Midbrain (tissue), 1 donor: ENCODE data around the gene ERBB4.
A peak's percentile ranks its signal among the peaks of the same experiment; 100 is the strongest.
"Not testable (repeated sequence)": the region's sequence is repeated elsewhere in the genome, so short reads cannot be mapped to it uniquely, and the experiment has no call there.

Experiments
- DNase-seq: peaks from one replicate; lab custom pipeline; 2025; lab: John Stamatoyannopoulos, UW

ERBB4 gene

GRCh38 chr2:212145121-212145520, 393.5 kb downstream of the ERBB4 start:
- DNase-seq = no peak

DNA sequence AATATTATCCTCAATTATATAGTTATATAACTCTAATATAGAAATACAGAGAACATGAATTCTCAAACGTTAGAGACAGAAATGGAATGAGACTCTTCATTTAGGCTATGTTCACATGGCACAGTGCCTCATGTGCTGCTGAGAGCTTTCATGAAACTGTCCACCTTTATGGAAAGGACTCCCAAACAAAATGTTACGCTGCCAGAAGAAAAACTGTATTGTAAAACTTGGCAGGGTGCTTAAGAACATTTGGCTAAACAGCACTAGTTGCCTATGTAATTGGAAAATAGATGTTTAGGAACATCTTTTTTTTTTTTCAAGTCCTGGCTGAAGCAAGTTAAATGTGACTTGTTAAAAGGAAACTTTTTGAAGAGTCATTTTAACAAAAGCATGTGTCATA, 396.0 kb downstream of the ERBB4 start:
- no peak for DNase-seq

GRCh38 chr2:212141499-212141898, 397.1 kb downstream of the ERBB4 start:
- no peak for DNase-seq

GRCh38 chr2:212136216-212136795, 402.3 kb downstream of the ERBB4 start:
- DNase-seq = no peak

- DNase-seq = no peak
Observed at GRCh38 chr2:212135739-212136138, 402.9 kb downstream of the ERBB4 start.

GRCh38 chr2:212133337-212133736, 405.3 kb downstream of the ERBB4 start:
- DNase-seq = no peak

DNA sequence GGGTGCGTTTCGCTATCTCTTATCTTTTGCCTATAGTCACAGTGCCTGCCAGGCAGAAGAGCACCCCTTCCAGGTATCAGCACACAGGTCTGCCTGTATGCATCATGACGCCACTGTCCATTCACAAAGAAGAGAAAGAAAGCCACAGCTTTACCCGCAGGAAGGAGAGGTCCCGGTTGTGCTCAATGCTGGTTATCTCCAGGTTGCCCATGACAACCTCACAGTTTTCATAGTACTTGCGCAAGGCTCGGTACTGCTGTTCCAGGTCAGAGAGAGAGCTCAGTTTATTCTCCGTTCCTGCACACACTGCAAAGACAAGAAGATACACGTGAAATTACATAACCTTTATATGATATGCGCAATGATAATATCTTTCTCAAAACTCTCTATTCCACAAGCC, 414.0 kb downstream of the ERBB4 start:
- DNase-seq = no peak

- no peak for DNase-seq
Observed at GRCh38 chr2:212119591-212119990, 419.0 kb downstream of the ERBB4 start.

GRCh38 chr2:212117926-212118325, 420.7 kb downstream of the ERBB4 start:
- peak; percentile 24 for DNase-seq

GRCh38 chr2:212114489-212114888, 424.1 kb downstream of the ERBB4 start:
- no peak for DNase-seq

- DNase-seq = no peak
Observed at GRCh38 chr2:212112401-212112800, 426.2 kb downstream of the ERBB4 start.

DNA sequence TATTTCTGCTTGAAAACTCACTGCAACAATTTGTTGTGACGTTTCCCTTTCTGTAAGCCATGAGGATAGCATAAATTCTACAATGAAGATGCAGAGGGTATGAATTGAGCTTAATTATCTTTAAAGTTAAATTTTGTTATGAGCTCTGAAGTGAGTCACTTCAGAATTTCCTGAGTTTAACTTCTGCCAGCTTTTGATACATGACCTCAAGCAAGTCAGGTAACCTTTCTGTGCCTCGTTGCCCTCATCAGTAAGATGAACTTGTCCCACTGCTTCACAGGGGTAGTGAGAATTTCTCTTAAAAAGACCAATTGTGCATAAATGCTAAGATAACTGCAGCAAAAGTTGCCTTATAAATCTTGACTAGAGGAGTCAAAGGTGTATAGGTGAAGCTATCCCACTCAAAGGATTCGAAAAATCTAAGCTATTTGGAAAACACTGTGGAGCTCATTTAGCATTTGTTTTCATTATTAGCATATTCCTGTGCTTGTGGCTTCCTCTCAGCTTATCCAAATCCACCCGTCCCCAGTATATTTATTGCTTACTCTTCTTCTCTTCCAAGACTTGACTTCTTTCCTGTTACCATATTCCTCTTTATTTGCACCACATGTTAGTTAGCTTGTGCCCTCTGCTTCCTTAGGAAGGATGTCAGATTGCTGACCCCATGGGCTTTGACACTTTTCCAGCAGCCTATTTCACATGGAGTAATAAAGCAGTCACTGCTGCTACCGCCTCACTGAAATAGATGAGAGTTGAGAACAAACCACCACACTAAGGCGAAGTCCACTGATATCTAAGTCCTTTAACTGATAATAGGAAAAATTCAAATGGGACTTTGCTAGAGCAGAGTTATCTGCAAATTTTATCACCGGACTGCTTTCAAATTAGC, 428.6 kb downstream of the ERBB4 start:
- DNase-seq = no peak

DNA sequence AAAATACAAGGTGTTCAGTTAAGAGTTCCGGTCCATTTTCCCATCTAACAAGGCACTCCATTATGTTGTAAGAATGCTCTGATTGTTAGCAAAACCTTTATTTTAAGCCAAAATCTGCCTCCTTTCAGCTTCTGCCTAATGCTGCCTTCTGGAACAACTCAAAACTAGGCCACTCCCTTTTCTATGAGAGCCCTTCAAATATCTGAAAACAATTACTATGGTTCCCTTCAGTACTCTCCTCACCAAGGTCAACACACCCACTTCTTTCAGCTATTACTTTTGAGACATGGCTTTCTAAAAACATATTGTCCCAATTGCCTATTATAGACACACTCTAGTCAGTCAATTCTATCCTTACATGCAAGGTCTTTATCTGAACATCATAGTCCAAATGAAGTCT, 429.4 kb downstream of the ERBB4 start:
- peak; percentile 10 for DNase-seq

GRCh38 chr2:212107989-212108388, 430.6 kb downstream of the ERBB4 start:
- no peak for DNase-seq

DNA sequence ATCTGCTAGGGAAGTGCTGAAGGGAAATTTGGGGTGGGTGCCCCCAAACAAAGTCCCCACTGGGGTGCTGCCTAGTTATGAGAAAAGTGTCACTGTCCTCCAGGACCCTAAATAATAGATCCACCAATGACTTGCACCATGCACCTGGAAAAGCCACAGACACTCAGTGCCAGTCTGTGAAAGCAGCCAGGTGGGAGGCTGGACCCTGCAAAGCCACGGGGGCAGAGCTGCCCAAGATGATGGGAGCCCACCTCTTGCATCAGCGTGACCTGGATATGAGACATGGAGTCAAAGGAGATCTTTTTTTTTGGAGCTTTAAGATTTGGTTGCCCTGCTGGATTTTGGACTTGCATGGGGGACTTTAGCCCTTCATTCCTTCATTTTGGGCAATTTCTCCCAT, 431.6 kb downstream of the ERBB4 start:
- DNase-seq = no peak

GRCh38 chr2:212106536-212106935, 432.1 kb downstream of the ERBB4 start:
- not testable (repeated sequence) for DNase-seq

GRCh38 chr2:212099658-212100057, 438.9 kb downstream of the ERBB4 start:
- no peak for DNase-seq

- DNase-seq = no peak
Observed at GRCh38 chr2:212098966-212099365, 439.6 kb downstream of the ERBB4 start.

DNA sequence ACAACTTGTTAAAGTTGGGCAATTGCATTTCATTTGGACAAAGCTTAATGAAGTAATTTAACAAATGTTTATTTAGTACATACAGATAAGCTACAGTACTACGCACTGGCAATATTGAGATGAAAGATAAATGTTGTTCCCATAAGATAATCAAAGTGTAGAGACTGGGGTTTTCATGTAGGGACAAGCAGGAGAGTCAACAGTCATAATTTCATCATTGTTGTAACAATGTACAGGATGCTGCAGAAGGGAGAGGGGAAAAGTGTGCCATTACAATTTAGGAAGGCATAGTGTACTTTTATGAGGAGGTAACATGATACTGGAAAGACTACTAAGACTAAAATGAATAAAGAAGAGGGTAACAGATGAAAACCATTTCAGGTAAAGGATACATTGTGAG, 441.6 kb downstream of the ERBB4 start:
- DNase-seq = no peak

GRCh38 chr2:212089873-212090272, 448.7 kb downstream of the ERBB4 start:
- no peak for DNase-seq

DNA sequence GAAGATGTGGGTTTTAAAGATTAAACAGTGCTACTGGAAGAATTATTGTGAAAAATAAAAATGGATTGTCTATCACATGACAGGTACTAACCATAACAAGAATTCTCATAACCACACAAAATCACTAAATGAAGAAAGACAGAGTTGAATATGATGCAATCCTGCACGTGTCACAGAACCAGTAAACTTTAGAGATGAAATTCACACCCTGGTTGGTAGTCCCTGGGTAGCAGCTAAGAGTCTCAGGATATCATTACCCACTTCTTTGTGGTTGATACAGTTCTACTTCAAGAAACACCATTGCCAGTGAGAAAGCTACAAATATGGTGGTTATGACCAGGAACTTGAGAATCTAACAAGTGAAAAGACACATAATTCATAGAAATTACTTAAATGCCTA, 450.2 kb downstream of the ERBB4 start:
- no peak for DNase-seq

DNA sequence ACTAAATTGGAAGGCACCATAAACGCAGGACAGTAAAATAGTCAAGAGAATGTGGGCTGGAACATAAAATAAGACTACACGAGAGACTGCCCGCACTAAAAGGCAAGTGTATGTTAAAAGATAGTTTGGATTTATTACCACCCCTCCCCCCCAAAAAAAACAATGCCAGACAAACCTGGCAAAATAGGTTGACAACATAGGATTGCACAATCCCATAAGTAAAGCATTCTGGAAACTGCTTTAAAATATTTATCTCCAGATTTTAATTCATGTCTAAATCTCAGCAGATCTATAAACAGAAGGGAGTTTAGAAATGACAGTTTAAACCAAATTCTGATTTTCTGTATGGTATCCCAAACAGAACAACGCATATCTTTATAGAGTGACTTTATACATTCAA, 455.1 kb downstream of the ERBB4 start:
- no peak for DNase-seq

GRCh38 chr2:212078103-212078502, 460.5 kb downstream of the ERBB4 start:
- no peak for DNase-seq

DNA sequence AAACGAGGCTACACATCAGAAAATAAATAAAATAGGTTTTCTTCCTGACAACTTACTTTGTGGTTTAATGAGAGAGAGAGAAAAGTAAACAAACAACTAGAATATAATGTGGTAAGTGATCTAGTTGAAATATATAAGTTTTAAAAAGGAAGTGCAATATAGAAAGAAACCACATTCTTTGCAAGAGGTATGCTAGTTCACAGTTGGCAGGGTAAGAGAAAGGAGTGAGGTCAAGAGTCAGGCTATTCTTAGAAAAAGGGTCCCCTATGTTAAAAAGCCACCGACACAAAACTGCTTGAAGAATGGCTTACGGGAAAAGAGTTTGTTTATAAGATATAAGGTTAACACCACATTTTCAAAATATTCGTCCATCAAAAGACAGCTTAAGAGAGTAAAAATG, 462.1 kb downstream of the ERBB4 start:
- no peak for DNase-seq
